ENCODE results near the gene MYO9B. TPM values are rescaled to one million over a fixed set of nuclear protein-coding genes. Genes with fewer than 3 reads are reported as not detected.

MYO9B gene
- total RNA-seq, 2 donors from 2014 or later, result 79.4 to 96.8 TPM

DNA sequence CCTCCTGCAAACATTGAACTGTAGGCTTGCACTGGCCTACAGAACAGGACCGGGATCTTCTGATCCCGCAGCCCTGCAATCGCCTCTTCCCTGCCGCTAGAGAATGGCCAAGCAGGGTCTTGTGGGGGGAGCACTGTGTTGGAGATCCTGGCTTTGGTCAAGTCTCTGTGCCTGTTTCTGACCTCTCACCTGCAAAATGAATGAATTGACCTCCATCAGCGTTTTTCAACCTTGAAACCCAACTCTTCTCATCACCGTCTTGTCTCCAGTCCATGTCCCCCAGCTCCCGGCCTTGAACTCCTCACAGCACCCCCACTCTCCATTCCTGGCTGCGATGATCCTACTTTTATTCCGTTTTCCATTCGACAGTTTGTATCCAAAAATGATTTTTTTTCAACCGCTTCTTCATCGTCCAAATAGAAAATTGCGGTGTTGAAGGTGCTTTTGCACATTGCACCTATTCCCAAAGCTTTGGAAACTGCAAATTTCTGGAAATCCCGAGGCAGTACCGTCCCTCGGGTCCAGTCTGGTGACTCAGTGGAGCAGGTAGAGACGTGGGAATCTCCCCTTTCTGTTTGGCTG, 2.0 kb downstream of the MYO9B start:
- Mint-ChIP-seq H3K27me3 (ENCODE audit: insufficient read depth) (no peaks in the 10 kb centered on the region), H3K4me3 (peak overlapping the region; percentile 93), H3K36me3 (ENCODE audit: low read depth) (peaks cover 10% of the 10 kb centered on the region), H3K9me3 (no peaks in the 10 kb centered on the region), H3K4me1 (peaks cover 27% of the 10 kb centered on the region), H3K27ac (no peak overlapping the region)
- Histone ChIP-seq H3K27ac (ENCODE audit: low read depth, low read length) (no peak overlapping the region), H3K4me3 (ENCODE audit: low read length) (peak overlapping the region; percentile 86), H3K4me1 (ENCODE audit: control insufficient read depth, insufficient read depth, low read length) (peaks cover 7% of the 10 kb centered on the region), H3K9me3 (ENCODE audit: control insufficient read depth, low read length) (no peaks in the 10 kb centered on the region), H3K9ac (ENCODE audit: extremely low read depth, low read length, poor library complexity, severe bottlenecking) (no peak overlapping the region), H3K27me3 (ENCODE audit: control insufficient read depth, insufficient read depth, low read length, poor library complexity, severe bottlenecking) (no peaks in the 10 kb centered on the region), H3K36me3 (ENCODE audit: control insufficient read depth, insufficient read depth, low read length) (peaks cover 8% of the 10 kb centered on the region)
- TF ChIP-seq, protein P1, sequence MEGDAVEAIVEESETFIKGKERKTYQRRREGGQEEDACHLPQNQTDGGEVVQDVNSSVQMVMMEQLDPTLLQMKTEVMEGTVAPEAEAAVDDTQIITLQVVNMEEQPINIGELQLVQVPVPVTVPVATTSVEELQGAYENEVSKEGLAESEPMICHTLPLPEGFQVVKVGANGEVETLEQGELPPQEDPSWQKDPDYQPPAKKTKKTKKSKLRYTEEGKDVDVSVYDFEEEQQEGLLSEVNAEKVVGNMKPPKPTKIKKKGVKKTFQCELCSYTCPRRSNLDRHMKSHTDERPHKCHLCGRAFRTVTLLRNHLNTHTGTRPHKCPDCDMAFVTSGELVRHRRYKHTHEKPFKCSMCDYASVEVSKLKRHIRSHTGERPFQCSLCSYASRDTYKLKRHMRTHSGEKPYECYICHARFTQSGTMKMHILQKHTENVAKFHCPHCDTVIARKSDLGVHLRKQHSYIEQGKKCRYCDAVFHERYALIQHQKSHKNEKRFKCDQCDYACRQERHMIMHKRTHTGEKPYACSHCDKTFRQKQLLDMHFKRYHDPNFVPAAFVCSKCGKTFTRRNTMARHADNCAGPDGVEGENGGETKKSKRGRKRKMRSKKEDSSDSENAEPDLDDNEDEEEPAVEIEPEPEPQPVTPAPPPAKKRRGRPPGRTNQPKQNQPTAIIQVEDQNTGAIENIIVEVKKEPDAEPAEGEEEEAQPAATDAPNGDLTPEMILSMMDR (conservative IDR thresholded peaks at IDR 0.05), result no peak
- no peak for DNase-seq
- 93 to 96% methylated on average over 17 of the region's 17 CpGs for WGBS, 2 experiments (ENCODE audit: insufficient coverage in 1 of 2, insufficient read length in 1 of 2)

DNA sequence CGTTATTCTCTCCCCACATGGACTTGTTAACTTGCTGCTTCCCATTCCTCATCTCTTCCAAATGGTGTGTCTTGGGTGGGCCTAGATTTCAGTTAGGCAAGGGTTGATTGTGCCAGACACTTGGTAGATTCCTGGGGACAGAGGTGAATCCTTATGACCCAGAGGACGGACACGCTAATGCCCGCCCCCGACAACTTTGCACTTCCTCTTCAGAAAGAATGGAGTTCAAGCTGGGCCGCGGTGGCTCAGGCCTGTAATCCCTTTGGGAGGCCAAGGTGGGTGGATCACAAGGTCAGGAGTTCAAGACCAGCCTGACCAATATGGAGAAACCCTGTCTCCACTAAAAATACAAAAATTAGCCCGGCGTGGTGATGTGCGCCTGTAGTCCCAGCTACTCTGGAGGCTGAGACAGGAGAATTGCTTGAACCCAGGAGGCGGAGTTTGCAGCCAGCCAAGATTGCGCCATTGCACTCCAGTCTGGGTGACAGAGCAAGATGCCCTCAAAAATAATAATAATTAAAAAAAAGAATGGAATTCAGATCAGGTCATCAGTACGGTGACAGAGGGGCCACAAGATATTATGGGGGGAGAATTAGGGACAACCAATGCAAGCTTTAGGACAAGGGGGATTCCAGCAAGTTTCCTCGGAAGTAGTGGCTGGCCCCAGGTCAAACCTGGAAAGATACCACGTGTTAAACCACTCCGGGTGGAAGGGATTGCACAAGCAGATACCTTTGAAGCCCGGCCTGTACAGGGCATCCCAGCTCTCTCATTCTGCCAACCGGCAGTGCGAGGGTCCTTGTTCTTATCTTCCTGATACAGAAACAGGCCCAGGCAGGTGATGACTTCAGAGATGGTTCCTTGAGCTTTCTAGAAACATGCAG, 2.7 kb downstream of the MYO9B start:
- no peak overlapping the region for H3K27ac Mint-ChIP-seq
- H3K4me3 ChIP-seq (ENCODE audit: low read length), result peak overlapping the region; percentile 86
- no peak for DNase-seq
- no peaks in the 10 kb centered on the region for H3K9me3 Mint-ChIP-seq
- peaks cover 28% of the 10 kb centered on the region for H3K4me1 Mint-ChIP-seq
- H3K36me3 Mint-ChIP-seq (ENCODE audit: low read depth), result peaks cover 2% of the 10 kb centered on the region
- no peak overlapping the region for H3K9ac ChIP-seq (ENCODE audit: extremely low read depth, low read length, poor library complexity, severe bottlenecking)
- WGBS, 2 experiments (ENCODE audit: insufficient coverage in 1 of 2, insufficient read length in 1 of 2), result 85 to 90% methylated on average over 17 to 19 of the region's 19 CpGs
- H3K27me3 Mint-ChIP-seq (ENCODE audit: insufficient read depth), result no peaks in the 10 kb centered on the region
- no peak overlapping the region for H3K27ac ChIP-seq (ENCODE audit: low read depth, low read length)
- H3K4me1 ChIP-seq (ENCODE audit: control insufficient read depth, insufficient read depth, low read length), result peaks cover 7% of the 10 kb centered on the region
- no peaks in the 10 kb centered on the region for H3K27me3 ChIP-seq (ENCODE audit: control insufficient read depth, insufficient read depth, low read length, poor library complexity, severe bottlenecking)
- peak overlapping the region; percentile 93 for H3K4me3 Mint-ChIP-seq
- no peaks in the 10 kb centered on the region for H3K9me3 ChIP-seq (ENCODE audit: control insufficient read depth, low read length)
- TF ChIP-seq, protein P1 (conservative IDR thresholded peaks at IDR 0.05), result no peak
- H3K36me3 ChIP-seq (ENCODE audit: control insufficient read depth, insufficient read depth, low read length), result peaks cover 4% of the 10 kb centered on the region

DNA sequence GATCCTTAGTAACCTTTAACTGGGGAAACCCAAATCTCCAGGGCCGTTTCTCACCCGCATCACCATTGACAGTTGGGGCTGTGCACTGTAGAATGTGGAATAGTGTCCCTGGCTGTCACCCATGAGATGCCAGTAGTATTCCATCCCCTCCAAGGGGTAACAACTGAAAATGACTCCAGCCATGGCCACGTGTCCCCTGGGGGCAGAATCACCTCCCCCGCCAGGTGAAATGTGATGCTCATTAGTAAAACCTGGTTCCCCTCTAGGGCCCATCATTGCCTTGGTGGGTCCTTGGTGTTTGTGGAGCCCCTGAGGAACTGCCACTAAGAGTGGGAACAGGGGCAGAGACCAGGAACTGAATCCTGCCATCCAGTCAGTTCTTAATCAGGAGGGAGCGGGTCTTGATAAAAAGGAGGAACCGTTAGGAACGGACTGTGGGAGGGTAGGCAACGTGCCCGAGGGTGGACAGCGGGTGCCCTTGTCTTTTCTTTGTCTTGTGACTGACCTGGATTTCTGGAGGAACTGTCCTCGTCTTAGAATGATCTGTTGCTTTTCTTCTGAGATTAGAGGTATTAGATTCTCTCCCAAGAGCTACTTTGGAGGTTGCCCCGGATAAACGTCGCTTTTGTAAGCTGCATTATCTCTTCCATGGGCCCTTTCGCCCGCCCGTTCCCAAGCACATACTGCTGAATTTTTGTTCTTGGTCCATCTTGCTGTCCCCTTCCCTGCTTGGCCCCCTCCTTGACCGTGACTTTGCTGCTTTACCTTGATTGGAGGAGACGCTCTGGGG, 3.5 kb downstream of the MYO9B start:
- 83 to 90% methylated on average over 14 to 19 of the region's 19 CpGs for WGBS, 2 experiments (ENCODE audit: insufficient coverage in 1 of 2, insufficient read length in 1 of 2)
- Mint-ChIP-seq H3K27ac (peak overlapping the region; percentile 70), H3K4me1 (peaks cover 24% of the 10 kb centered on the region)

More for the DNA sequence above, 3.5 kb downstream of the MYO9B start:
- no peaks in the 10 kb centered on the region for H3K9me3 ChIP-seq (ENCODE audit: control insufficient read depth, low read length)
- no peaks in the 10 kb centered on the region for H3K36me3 ChIP-seq (ENCODE audit: control insufficient read depth, insufficient read depth, low read length)
- no peak for DNase-seq
- H3K9me3 Mint-ChIP-seq, result no peaks in the 10 kb centered on the region
- H3K27me3 ChIP-seq (ENCODE audit: control insufficient read depth, insufficient read depth, low read length, poor library complexity, severe bottlenecking), result no peaks in the 10 kb centered on the region
- peaks cover 5% of the 10 kb centered on the region for H3K4me1 ChIP-seq (ENCODE audit: control insufficient read depth, insufficient read depth, low read length)
- TF ChIP-seq, protein P1 (conservative IDR thresholded peaks at IDR 0.05), result no peak
- no peak overlapping the region for H3K4me3 Mint-ChIP-seq
- H3K36me3 Mint-ChIP-seq (ENCODE audit: low read depth), result no peaks in the 10 kb centered on the region
- H3K27ac ChIP-seq (ENCODE audit: low read depth, low read length), result peak overlapping the region; percentile 99
- no peaks in the 10 kb centered on the region for H3K27me3 Mint-ChIP-seq (ENCODE audit: insufficient read depth)
- H3K4me3 ChIP-seq (ENCODE audit: low read length), result no peak overlapping the region
- no peak overlapping the region for H3K9ac ChIP-seq (ENCODE audit: extremely low read depth, low read length, poor library complexity, severe bottlenecking)
